Measurements from ENCODE around the gene GRM5. TPM values are rescaled to one million over a fixed set of nuclear protein-coding genes. Genes with fewer than 3 reads are reported as not detected.
"Not testable (repeated sequence)": the region's sequence is repeated elsewhere in the genome, so short reads cannot be mapped to it uniquely, and the experiment has no call there.

The GRM5 gene
- total RNA-seq = 0.13 TPM
- long read RNA-seq = 0 reads

- ATAC-seq (ENCODE audit: poor library complexity) = not testable (repeated sequence)
Measured at GRCh38 chr11:89065651-89066201, at the start of gene GRM5. GRM5 (minus strand) TSS chr11:89065982; CDS start chr11:89047872, 18,110 bp downstream.

DNA sequence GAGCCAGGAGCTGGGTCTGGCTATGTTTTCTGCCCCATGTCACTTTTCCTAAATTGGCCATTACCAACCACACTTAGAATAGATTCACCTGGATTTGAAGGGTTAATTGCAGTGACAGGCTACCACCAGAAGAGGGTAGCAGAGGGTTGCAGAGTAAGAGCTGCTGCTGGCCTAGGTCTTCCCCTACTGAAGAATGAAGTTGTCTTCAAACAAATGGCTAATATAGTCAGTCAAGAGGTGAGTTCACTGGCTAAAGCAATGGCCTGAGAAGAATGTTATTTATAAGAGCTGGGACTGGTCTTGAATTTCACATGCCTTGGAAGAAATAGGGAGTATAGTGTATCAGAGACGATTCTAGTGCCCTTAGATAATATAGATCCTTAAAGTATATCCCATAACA, 32.2 kb upstream of the GRM5 start:
- ATAC-seq (ENCODE audit: poor library complexity) = peak; percentile 74
- intact Hi-C loops (cut with DNase I); DNase-seq: not testable (repeated sequence)

More at GRCh38 chr11:89065651-89066201, at the start of gene GRM5:
- DNase-seq; intact Hi-C loops (cut with DNase I): not testable (repeated sequence)

DNA sequence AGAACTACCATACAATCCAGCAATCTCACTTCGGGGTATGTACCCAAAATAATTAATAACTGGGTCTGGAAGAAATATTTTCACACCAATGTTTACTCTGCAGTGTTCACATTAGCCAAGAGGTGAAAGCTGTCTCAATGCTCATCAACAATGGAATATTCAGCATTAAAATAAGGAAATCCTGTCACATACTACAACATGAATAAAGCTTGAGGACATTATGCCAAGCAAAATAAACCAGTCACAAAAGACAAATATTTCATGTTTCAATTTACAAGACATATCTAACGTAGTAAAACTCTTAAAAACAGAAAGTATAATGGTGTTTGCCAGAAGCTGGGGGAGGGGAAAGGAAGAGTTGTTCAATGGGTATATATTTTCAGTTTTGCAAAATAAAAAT, 28.0 kb upstream of the GRM5 start:
- DNase-seq; ATAC-seq (ENCODE audit: poor library complexity); intact Hi-C loops (cut with DNase I): not testable (repeated sequence)

DNA sequence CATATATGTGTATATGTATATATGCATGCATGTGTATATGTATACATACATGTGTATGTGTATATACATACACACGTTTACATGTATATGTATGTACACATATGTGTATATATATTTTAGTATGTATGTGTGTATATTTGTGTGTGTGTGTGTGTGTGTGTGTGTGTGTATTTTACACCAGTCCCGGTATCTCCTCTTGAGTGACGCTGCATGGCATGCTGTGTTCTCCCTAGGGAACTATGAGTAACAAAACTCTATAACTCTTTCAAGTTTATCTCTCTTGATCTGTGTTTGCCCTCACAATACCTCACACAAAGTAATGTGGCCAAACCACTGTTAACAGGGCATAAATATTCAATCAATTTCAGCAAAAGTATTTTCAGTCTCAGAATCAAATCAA, 19.2 kb upstream of the GRM5 start:
- ATAC-seq (ENCODE audit: poor library complexity); DNase-seq; intact Hi-C loops (cut with DNase I): not testable (repeated sequence)

DNA sequence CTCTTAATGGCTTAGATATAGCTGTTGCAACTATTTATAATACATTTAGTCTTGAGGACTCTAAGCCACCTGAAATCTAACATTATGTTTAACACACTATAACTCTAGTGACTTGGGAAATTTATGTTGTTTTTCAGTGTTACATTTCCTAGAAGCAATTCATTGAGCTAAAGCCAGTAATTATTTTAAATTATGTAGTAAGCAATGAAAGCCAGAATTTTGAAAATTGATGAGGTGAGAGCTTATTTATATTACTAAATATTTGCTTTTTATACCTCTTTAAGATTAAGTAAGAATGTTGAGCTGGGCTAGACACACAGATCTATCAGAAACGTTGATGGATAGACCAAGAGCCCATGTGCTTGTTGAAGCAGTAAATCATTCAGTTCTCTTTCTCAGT, 5.1 kb upstream of the GRM5 start:
- DNase-seq; ATAC-seq (ENCODE audit: poor library complexity); intact Hi-C loops (cut with DNase I): not testable (repeated sequence)

DNA sequence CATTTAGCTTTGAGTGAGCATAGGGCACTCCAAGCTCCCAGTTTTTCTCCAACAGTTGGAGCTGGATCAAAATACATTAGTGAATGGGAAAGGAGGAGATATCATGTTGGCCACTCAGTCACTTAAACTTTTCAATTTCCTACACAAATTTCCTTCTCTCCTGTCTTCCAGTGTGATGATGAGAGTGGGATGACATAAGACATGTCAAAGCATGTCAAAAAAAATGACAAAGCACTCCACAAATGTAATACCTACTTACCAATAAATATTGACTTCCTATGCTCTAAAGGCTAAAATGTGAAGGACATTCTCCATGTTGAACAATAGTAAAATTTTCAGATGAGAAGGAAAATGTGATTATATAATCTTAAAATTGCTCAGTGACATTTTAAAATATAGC, 1.5 kb upstream of the GRM5 start:
- intact Hi-C loops (cut with DNase I) = no loop called here
- no peak for ATAC-seq (ENCODE audit: poor library complexity)
- DNase-seq = no peak

DNA sequence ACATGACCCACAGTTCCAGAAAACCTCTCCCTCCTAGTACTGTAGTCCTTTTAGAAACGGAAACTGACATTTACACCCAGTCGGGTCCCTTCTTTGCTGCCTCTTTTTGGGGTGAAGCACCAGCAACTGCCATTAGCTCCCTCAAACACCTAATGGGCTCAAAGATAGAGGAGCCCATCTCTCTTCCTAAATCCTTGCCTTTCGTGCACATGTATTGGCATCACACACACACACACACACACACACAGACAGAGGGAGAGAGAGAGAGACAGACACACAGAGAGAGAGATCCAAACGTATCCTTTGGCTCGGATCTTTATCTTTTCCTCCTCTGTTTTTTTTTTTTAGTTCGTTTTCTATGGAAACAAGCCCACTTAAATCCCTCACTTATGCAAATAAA, 716 bp downstream of the GRM5 start:
- intact Hi-C loops (cut with DNase I) = no loop called here
- no peak for DNase-seq
- no peak for ATAC-seq (ENCODE audit: poor library complexity)

- DNase-seq; intact Hi-C loops (cut with DNase I); ATAC-seq (ENCODE audit: poor library complexity): not testable (repeated sequence)
Measured at GRCh38 chr11:89063481-89063951, 2.3 kb downstream of the GRM5 start.

DNA sequence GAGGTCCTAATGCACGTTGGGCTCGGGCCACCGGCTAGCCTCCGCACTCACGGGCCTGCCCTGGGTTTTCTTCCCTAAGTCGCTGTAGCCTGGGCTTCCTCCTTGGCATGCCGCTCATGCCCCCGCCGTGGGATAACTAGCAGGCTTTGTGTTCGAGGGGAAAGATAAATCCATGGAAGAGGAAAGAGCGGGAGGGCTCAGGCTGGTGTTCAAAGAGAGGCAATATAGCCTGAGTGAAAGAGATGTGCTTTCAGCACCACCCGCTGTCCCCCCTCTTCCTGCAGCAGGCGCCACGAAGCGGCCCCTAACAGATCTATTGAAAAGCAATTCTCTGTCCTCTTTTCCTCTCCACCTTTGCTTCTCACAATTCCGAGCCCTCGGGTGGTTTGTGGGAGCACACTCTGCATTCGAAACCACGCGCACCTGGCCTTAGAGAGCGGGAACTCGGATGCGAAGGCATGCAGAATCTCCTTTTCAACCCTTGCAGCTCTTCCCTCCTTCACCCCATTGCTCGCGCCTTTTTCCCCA, 2.9 kb downstream of the GRM5 start:
- DNase-seq; ATAC-seq (ENCODE audit: poor library complexity); intact Hi-C loops (cut with DNase I): not testable (repeated sequence)

DNA sequence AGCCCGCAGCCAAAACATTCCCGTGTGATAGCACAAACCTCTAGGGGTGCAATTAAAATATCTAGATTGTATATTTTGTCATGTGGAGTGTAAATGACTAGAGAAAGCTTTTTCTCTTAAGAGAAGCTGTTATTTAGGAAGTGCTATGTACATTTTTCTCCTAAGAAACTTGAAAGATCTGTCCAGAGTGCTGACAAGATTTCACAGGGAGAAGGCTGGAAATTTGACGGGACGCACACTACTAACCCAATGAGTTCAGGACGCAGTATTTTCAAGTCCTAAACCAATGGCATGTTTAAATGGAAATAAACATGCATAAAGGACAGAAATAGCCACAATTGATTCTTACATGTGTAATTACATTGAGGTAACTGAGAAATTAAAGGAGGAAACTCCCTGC, 3.9 kb downstream of the GRM5 start:
- ATAC-seq (ENCODE audit: poor library complexity); DNase-seq; intact Hi-C loops (cut with DNase I): not testable (repeated sequence)

GRCh38 chr11:89057406-89057805, 8.4 kb downstream of the GRM5 start:
- intact Hi-C loops (cut with DNase I); DNase-seq; ATAC-seq (ENCODE audit: poor library complexity): not testable (repeated sequence)

GRCh38 chr11:89052220-89052619, 13.6 kb downstream of the GRM5 start:
- ATAC-seq (ENCODE audit: poor library complexity) (no peak), DNase-seq (no peak)
- intact Hi-C loops (cut with DNase I) = no loop called here

GRCh38 chr11:89047159-89047558, 18.6 kb downstream of the GRM5 start:
- DNase-seq; ATAC-seq (ENCODE audit: poor library complexity); intact Hi-C loops (cut with DNase I): not testable (repeated sequence)

- DNase-seq; ATAC-seq (ENCODE audit: poor library complexity); intact Hi-C loops (cut with DNase I): not testable (repeated sequence)
Measured at GRCh38 chr11:89043861-89044588, 21.8 kb downstream of the GRM5 start.

DNA sequence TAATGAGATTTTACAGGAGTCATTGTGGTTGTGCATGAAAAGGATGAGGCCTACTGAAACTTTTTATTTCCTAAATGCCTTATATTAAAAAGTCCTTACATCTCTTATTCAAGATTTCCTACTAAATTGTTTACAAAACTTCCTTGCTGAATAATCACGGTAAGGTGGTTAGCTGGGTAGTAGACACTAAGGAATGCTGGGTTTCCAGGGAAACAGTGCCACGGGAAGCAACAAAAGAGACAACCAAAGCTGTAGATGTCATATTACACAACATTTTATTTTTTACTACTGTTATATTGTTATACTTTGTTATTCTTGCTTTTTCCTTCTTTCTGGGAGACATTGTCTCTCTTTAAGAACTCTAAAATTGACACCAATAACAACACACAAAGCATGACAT, 36.1 kb downstream of the GRM5 start:
- DNase-seq; ATAC-seq (ENCODE audit: poor library complexity); intact Hi-C loops (cut with DNase I): not testable (repeated sequence)

GRCh38 chr11:89021339-89021738, 44.4 kb downstream of the GRM5 start:
- DNase-seq = no peak
- intact Hi-C loops (cut with DNase I) = no loop called here
- no peak for ATAC-seq (ENCODE audit: poor library complexity)

- intact Hi-C loops (cut with DNase I); ATAC-seq (ENCODE audit: poor library complexity); DNase-seq: not testable (repeated sequence)
Measured at GRCh38 chr11:89019827-89020547, 45.8 kb downstream of the GRM5 start.

- ATAC-seq (ENCODE audit: poor library complexity) = no peak
- intact Hi-C loops (cut with DNase I) = no loop called here
- no peak for DNase-seq
Measured at GRCh38 chr11:89016214-89016613, 49.6 kb downstream of the GRM5 start.

GRCh38 chr11:89015614-89016013, 50.2 kb downstream of the GRM5 start:
- ATAC-seq (ENCODE audit: poor library complexity) (no peak), DNase-seq (no peak)
- intact Hi-C loops (cut with DNase I) = no loop called here

Measured in Right ventricle myocardium superior (tissue), 1 donor.